Endothelial cell of umbilical vein (primary cell): ENCODE measurements around the gene DPP9. TPM values are rescaled to one million over a fixed set of nuclear protein-coding genes. Genes with fewer than 3 reads are reported as not detected.

Experiments
- BruUV-seq: library from RNA; stranded (reverse); fragments of 400-500 nt; replicated peaks from 2 replicates; lab custom pipeline; 2021; lab: Mats Ljungman, UMichigan
- CTCF ChIA-PET: fragments of 300-600, 350-600 bp; sonication (Branson Sonifier 250); formaldehyde crosslinking; loops from one replicate; lab custom pipeline; 2021; ENCODE audit warnings: antibody characterized with exemption, inconsistent platforms; lab: Charles Lee
- POLR2A ChIA-PET: fragments of 300-600, 350-600 bp; sonication (Branson Sonifier 250); formaldehyde crosslinking; loops from one replicate; lab custom pipeline; 2021; ENCODE audit warnings: antibody characterized with exemption, inconsistent platforms; lab: Charles Lee
- DNase-seq: peaks from one replicate; pipeline ENCODE4 v3.0.0-alpha.2; 2011; ENCODE audit warnings: low read depth, low spot score
- FAIRE-seq: peaks from 2 replicates; lab custom pipeline; 2011; peaks lifted over from hg19 to GRCh38; lab: Jason Lieb, UNC
- H2AFZ ChIP-seq: 2 replicates; pipeline ENCODE4 v1.6.0; 2012; ENCODE audit warnings: low read depth, low read length, control low read depth, inconsistent platforms
- H3K27ac ChIP-seq: 2 replicates; pipeline ENCODE4 v1.5.1; 2011; ENCODE audit warnings: low read depth, mild to moderate bottlenecking, control low read depth, low read length, moderate library complexity; ENCODE audit not compliant: insufficient read depth
- H3K27me3 ChIP-seq, 2 experiments: 2 replicates each; pipeline versions ENCODE4 v1.6.0 to v1.6.1; 2011; ENCODE audit warnings: low read length in 2 of 2, mixed read lengths in 1 of 2; ENCODE audit not compliant: control insufficient read depth in 2 of 2, insufficient read depth in 2 of 2
- H3K36me3 ChIP-seq, 2 experiments: 2 replicates in 1 of 2; 3 replicates in 1 of 2; pipeline ENCODE4 v1.5.1; 2011; ENCODE audit warnings: low read length in 2 of 2, mild to moderate bottlenecking in 1 of 2, moderate library complexity in 1 of 2; ENCODE audit not compliant: control insufficient read depth in 2 of 2, insufficient read depth in 2 of 2; ENCODE audit errors: extremely low read depth in 1 of 2
- H3K4me1 ChIP-seq: 3 replicates; pipeline ENCODE4 v1.5.1; 2011; ENCODE audit warnings: mild to moderate bottlenecking, low read length; ENCODE audit not compliant: control insufficient read depth, insufficient read depth; ENCODE audit errors: extremely low read depth
- H3K4me2 ChIP-seq: 2 replicates; pipeline ENCODE4 v1.6.1; 2011; ENCODE audit warnings: low read length, control low read depth, mixed read lengths; ENCODE audit not compliant: insufficient read depth
- H3K4me3 ChIP-seq, 3 experiments: fragments of 200-600 bp in 1 of 3; sonication (generic), shearing (Covaris generic) in 1 of 3; replicated peaks in 1 of 3; 2 replicates each; pipeline ENCODE4 v1.5.1; 2011 to 2016; ENCODE audit warnings: control low read depth in 3 of 3, low read length in 3 of 3, mild to moderate bottlenecking in 2 of 3, inconsistent platforms in 1 of 3, low read depth in 1 of 3, moderate library complexity in 1 of 3; ENCODE audit not compliant: insufficient read depth in 1 of 3
- H3K79me2 ChIP-seq: 2 replicates; pipeline ENCODE4 v1.6.0; 2012; ENCODE audit warnings: low read length, inconsistent platforms; ENCODE audit not compliant: control insufficient read depth, insufficient read depth
- H3K9ac ChIP-seq: replicated peaks from 2 replicates; pipeline ENCODE3; 2011; ENCODE audit warnings: low read length, control low read depth; ENCODE audit not compliant: insufficient read depth; ENCODE audit errors: extremely low read depth
- H3K9me1 ChIP-seq: replicated peaks from 3 replicates; pipeline ENCODE4 v1.6.0; 2011; ENCODE audit warnings: mild to moderate bottlenecking, low read length; ENCODE audit not compliant: control insufficient read depth, insufficient read depth; ENCODE audit errors: extremely low read depth
- H3K9me3 ChIP-seq: replicated peaks from 2 replicates; pipeline ENCODE4 v1.5.1; 2012; ENCODE audit warnings: low read length, inconsistent platforms; ENCODE audit not compliant: control insufficient read depth, insufficient read depth
- H4K20me1 ChIP-seq: replicated peaks from 2 replicates; pipeline ENCODE3; 2011; ENCODE audit warnings: mild to moderate bottlenecking, low read length; ENCODE audit not compliant: control insufficient read depth, insufficient read depth; ENCODE audit errors: extremely low read depth
- CTCF ChIP-seq, 2 donors: IDR thresholded peaks; 1 replicate in 1 of 2; 2 replicates in 1 of 2; pipeline ENCODE4 v1.5.1; 2011; ENCODE audit warnings: low read length in 2 of 2, mild to moderate bottlenecking in 2 of 2, moderate library complexity in 2 of 2, control low read depth in 1 of 2, inconsistent platforms in 1 of 2, low read depth in 1 of 2; ENCODE audit not compliant: insufficient read depth in 1 of 2; ENCODE audit errors: extremely low read depth in 1 of 2
- EZH2 ChIP-seq: IDR thresholded peaks from 2 replicates; pipeline ENCODE4 v1.6.1; 2012; ENCODE audit warnings: borderline replicate concordance, low read depth, mild to moderate bottlenecking, moderate library complexity, low read length, inconsistent platforms; ENCODE audit not compliant: severe bottlenecking
- FOS ChIP-seq: IDR thresholded peaks from 2 replicates; pipeline ENCODE4 v1.6.1; 2011; ENCODE audit warnings: mild to moderate bottlenecking, low read length, moderate library complexity, borderline replicate concordance; ENCODE audit not compliant: insufficient read depth
- GATA2 ChIP-seq: IDR thresholded peaks from 2 replicates; pipeline ENCODE4 v1.7.0; 2011; ENCODE audit warnings: low read depth, mild to moderate bottlenecking, moderate library complexity, mixed read lengths, low read length; ENCODE audit not compliant: insufficient read length, insufficient read depth
- MYC ChIP-seq: IDR thresholded peaks from one replicate; pipeline ENCODE4 v1.6.1; 2011; ENCODE audit warnings: mild to moderate bottlenecking, low read depth, low read length
- POLR2A ChIP-seq: IDR thresholded peaks from 2 replicates; pipeline ENCODE4 v1.6.1; 2012; ENCODE audit warnings: low read depth, mild to moderate bottlenecking, control low read depth, low read length
- dilution Hi-C: fragments of 300-500 bp; cut with MboI; formaldehyde crosslinking; loops from one replicate; pipeline ENCODE4 v1.15.0; 2019; ENCODE audit warnings: low sequenced_read_pairs; ENCODE audit not compliant: extremely low pct_ligation_motif_present
- intact Hi-C: fragments of 100-400 bp; cut with micrococcal nuclease; formaldehyde crosslinking; loops from one replicate; pipeline ENCODE4 v1.10.0; 2022
- polyA plus RNA-seq, 4 experiments: library from polyadenylated mRNA; depleted of rRNA in 3 of 4; stranded (reverse) in 3 of 4; unstranded in 1 of 4; fragments of >200 nt; gene quantifications; 2 replicates each; pipeline versions ENCODE4 v1.2.1 to v1.2.3, GENCODE V29; 2011 to 2012; ENCODE audit warnings: missing spikeins in 1 of 4
- total RNA-seq: library from RNA; stranded (reverse); gene quantifications from 2 replicates; pipeline ENCODE4 v1.2.3, GENCODE V29; 2021

DPP9 gene
- total and polyA plus RNA-seq, 2 donors (not counting 3 experiments of a cell fraction or from before 2014, with no cell fraction given), result 31.5 to 98.0 TPM

- BruUV-seq, result no TSS peak
- peak overlapping the region; percentile 67 for H3K4me2 ChIP-seq
- DNase-seq, result no peak
- H3K9me1 ChIP-seq, result no peaks in the 10 kb centered on the region
- peaks cover 0 to 2% of the 10 kb centered on the region in 2 experiments for H3K27me3 ChIP-seq
- FAIRE-seq, result no peak
- H3K9ac ChIP-seq, result no peak overlapping the region
- no peak overlapping the region for H3K4me3 ChIP-seq
- H3K4me1 ChIP-seq, result peaks cover 3% of the 10 kb centered on the region
- ChIA-PET CTCF (interaction anchor here (1.0 to 2.2 kb wide), 2 partner anchors 30 to 31 kb away, joined by 3 to 6 read pairs; no protein-coding TSS in a partner anchor), POLR2A (no interaction called here)
- dilution Hi-C loops (no loop called here), intact Hi-C loops (no loop called here)
- no peaks in the 10 kb centered on the region for H3K79me2 ChIP-seq
- H2AFZ ChIP-seq, result no peak overlapping the region
- TF ChIP-seq MYC (no peak), FOS (no peak), POLR2A (no peak), GATA2 (no peak), EZH2 (no peak), CTCF (IDR thresholded peaks at IDR 0.05; ENCODE audit: extremely low read depth in 1 of 2, insufficient read depth in 1 of 2, low read depth in 1 of 2, low read length in 2 of 2) (no peak)
- no peaks in the 10 kb centered on the region for H3K36me3 ChIP-seq
- no peak overlapping the region for H3K27ac ChIP-seq
- H4K20me1 ChIP-seq, result no peaks in the 10 kb centered on the region
- H3K9me3 ChIP-seq, result no peaks in the 10 kb centered on the region
Observed at GRCh38 chr19:4760285-4760650, 36.6 kb upstream of the DPP9 start.
